H7 (cell line): ENCODE results near the gene TNP2. TPM values are rescaled to one million over a fixed set of nuclear protein-coding genes. Genes with fewer than 3 reads are reported as not detected.
"Not testable (repeated sequence)": the region's sequence is repeated elsewhere in the genome, so short reads cannot be mapped to it uniquely, and the experiment has no call there.

ENCODE experiments used
- DNase-seq: peaks from one replicate; pipeline ENCODE4 v3.0.0; 2012
- H3K27me3 ChIP-seq: 2 replicates; pipeline ENCODE4 v1.6.0; 2011; ENCODE audit warnings: mild to moderate bottlenecking, low read length; ENCODE audit not compliant: control insufficient read depth, insufficient read depth
- H3K36me3 ChIP-seq: replicated peaks from 2 replicates; pipeline ENCODE4 v1.5.1; 2011; ENCODE audit warnings: low read length; ENCODE audit not compliant: control insufficient read depth, insufficient read depth
- H3K4me3 ChIP-seq: 2 replicates; pipeline ENCODE4 v1.5.1; 2011; ENCODE audit warnings: low read depth, mild to moderate bottlenecking, control low read depth, low read length, moderate library complexity; ENCODE audit not compliant: insufficient read depth
- total RNA-seq: library from RNA; depleted of rRNA; stranded (reverse); fragments of >200 nt; shearing (Covaris generic); gene quantifications from 2 replicates; pipeline ENCODE4 v1.2.3, GENCODE V29; 2014

Gene TNP2
- total RNA-seq, 1 experiment from 2014 or later = not detected

GRCh38 chr16:11233727-11234376 is 35.3 kb downstream of the TNP2 start:
- no peak overlapping the region for H3K4me3 ChIP-seq
- H3K27me3 ChIP-seq = no peaks in the 10 kb centered on the region
- DNase-seq = peak; percentile 80
- H3K36me3 ChIP-seq = no peaks in the 10 kb centered on the region

- H3K27me3 ChIP-seq = no peaks in the 10 kb centered on the region
- DNase-seq = peak; percentile 89
- no peak overlapping the region for H3K4me3 ChIP-seq
- no peaks in the 10 kb centered on the region for H3K36me3 ChIP-seq
Observed at GRCh38 chr16:11232852-11233726, 36.0 kb downstream of the TNP2 start.

GRCh38 chr16:11232302-11232851 is 36.7 kb downstream of the TNP2 start:
- Histone ChIP-seq H3K36me3 (no peaks in the 10 kb centered on the region), H3K4me3 (no peak overlapping the region), H3K27me3 (no peaks in the 10 kb centered on the region)
- DNase-seq = no peak

- no peak overlapping the region for H3K4me3 ChIP-seq
- H3K27me3 ChIP-seq = no peaks in the 10 kb centered on the region
Observed at GRCh38 chr16:11231367-11231970, 37.7 kb downstream of the TNP2 start.

GRCh38 chr16:11229906-11230305 is 39.2 kb downstream of the TNP2 start:
- Histone ChIP-seq H3K36me3 (no peaks in the 10 kb centered on the region), H3K27me3 (no peaks in the 10 kb centered on the region), H3K4me3 (no peak overlapping the region)
- no peak for DNase-seq

More at GRCh38 chr16:11231367-11231970, 37.7 kb downstream of the TNP2 start:
- H3K36me3 ChIP-seq = no peaks in the 10 kb centered on the region
- no peak for DNase-seq

- DNase-seq = no peak
- H3K27me3 ChIP-seq = no peaks in the 10 kb centered on the region
- H3K4me3 ChIP-seq = no peak overlapping the region
- H3K36me3 ChIP-seq = no peaks in the 10 kb centered on the region
Observed at GRCh38 chr16:11229432-11229831, 39.7 kb downstream of the TNP2 start.

- H3K4me3 ChIP-seq = no peak overlapping the region
- H3K36me3 ChIP-seq = no peaks in the 10 kb centered on the region
- H3K27me3 ChIP-seq = no peaks in the 10 kb centered on the region
- DNase-seq = no peak
Observed at GRCh38 chr16:11225677-11226549, 43.2 kb downstream of the TNP2 start.

GRCh38 chr16:11224894-11225676 is 44.0 kb downstream of the TNP2 start:
- DNase-seq = no peak
- no peaks in the 10 kb centered on the region for H3K36me3 ChIP-seq
- H3K4me3 ChIP-seq = no peak overlapping the region
- H3K27me3 ChIP-seq = no peaks in the 10 kb centered on the region

GRCh38 chr16:11224096-11224893 is 44.8 kb downstream of the TNP2 start:
- no peaks in the 10 kb centered on the region for H3K36me3 ChIP-seq
- no peaks in the 10 kb centered on the region for H3K27me3 ChIP-seq
- peak; percentile 82 for DNase-seq
- H3K4me3 ChIP-seq = no peak overlapping the region

- not testable (repeated sequence) for H3K27me3 ChIP-seq, H3K4me3 ChIP-seq, H3K36me3 ChIP-seq, DNase-seq
Observed at GRCh38 chr16:11220507-11220906, 48.6 kb downstream of the TNP2 start.

GRCh38 chr16:11219178-11219577 is 49.9 kb downstream of the TNP2 start:
- Histone ChIP-seq H3K27me3 (no peaks in the 10 kb centered on the region), H3K4me3 (no peak overlapping the region), H3K36me3 (no peaks in the 10 kb centered on the region)
- DNase-seq = no peak

- Histone ChIP-seq H3K36me3 (no peaks in the 10 kb centered on the region), H3K27me3 (no peaks in the 10 kb centered on the region), H3K4me3 (no peak overlapping the region)
- DNase-seq = no peak
Observed at GRCh38 chr16:11218604-11218962, 50.5 kb downstream of the TNP2 start.
